ENCODE measurements around the gene CST4. TPM values are rescaled to one million over a fixed set of nuclear protein-coding genes. Genes with fewer than 3 reads are reported as not detected.

Gene CST4
- total and polyA plus RNA-seq, 2 donors = 0.80 to 9.9 TPM

DNA sequence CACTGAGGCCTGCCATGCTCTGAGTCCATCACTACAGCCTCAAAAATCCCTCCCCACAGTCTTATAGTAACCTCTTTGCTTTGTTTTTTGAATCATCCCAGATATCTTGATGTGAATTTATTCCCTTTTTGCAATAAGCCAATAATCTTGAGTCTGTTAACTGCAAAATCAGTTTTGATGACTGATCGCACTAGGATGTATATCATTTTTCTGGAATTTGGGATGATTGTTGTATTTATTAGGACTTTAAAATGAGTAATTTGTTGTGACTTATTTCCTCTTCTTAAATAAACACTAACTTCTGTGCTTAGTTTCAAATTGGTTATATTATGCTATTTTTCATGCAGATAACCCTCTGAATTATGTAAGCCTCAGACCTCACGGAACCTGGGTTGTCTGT lies 5.6 kb downstream of the CST4 start:
- no peak for DNase-seq (ENCODE audit: low read depth in 6 of 9, low spot score in 9 of 9)
- WGBS = 97% methylated on average over 2 of the region's 2 CpGs
- Histone ChIP-seq H3K27ac (ENCODE audit: low read depth in 1 of 2, low read length in 1 of 2) (no peak overlapping the region), H3K4me3 (ENCODE audit: low read length in 2 of 2) (no peak overlapping the region), H3K9me3 (ENCODE audit: control insufficient read depth in 2 of 2, insufficient read depth in 1 of 2, low read length in 1 of 2) (no peaks in the 10 kb centered on the region), H3K36me3 (ENCODE audit: control insufficient read depth in 2 of 2, insufficient read depth in 2 of 2, low read length in 1 of 2) (no peaks in the 10 kb centered on the region), H3K4me1 (ENCODE audit: control insufficient read depth in 2 of 2, insufficient read depth in 2 of 2, low read length in 2 of 2) (no peaks in the 10 kb centered on the region), H3K27me3 (ENCODE audit: control insufficient read depth in 2 of 2, insufficient read depth in 1 of 2, low read length in 1 of 2) (no peaks in the 10 kb centered on the region)

DNA sequence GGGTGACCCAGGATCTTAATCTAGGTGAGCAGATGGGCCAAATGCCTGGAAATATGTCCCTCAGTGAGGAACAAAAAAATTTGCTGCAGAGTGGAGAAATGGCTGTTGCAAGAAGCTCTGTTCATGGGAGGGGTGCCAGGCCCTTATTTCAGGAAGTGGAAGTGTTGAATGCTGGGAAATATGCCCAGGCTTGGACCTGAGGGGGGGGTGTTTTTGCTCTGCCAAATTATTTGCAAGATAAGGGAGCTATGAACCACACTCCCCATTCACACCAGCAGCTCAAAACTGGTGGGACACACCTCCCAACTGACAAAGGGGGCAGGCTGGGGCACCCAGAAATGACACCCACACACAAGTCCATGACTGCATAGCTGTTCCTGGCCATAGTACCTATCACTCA lies 8.7 kb downstream of the CST4 start:
- H3K4me3 ChIP-seq (ENCODE audit: low read length in 2 of 2) = no peak overlapping the region
- H3K27me3 ChIP-seq (ENCODE audit: control insufficient read depth in 2 of 2, insufficient read depth in 1 of 2, low read length in 1 of 2) = no peaks in the 10 kb centered on the region
- H3K36me3 ChIP-seq (ENCODE audit: control insufficient read depth in 2 of 2, insufficient read depth in 2 of 2, low read length in 1 of 2) = no peaks in the 10 kb centered on the region
- H3K4me1 ChIP-seq (ENCODE audit: control insufficient read depth in 2 of 2, insufficient read depth in 2 of 2, low read length in 2 of 2) = no peaks in the 10 kb centered on the region
- DNase-seq (ENCODE audit: low read depth in 6 of 9, low spot score in 9 of 9) = no peak
- H3K9me3 ChIP-seq (ENCODE audit: control insufficient read depth in 2 of 2, insufficient read depth in 1 of 2, low read length in 1 of 2) = no peaks in the 10 kb centered on the region
- no peak overlapping the region for H3K27ac ChIP-seq (ENCODE audit: low read depth in 1 of 2, low read length in 1 of 2)

DNA sequence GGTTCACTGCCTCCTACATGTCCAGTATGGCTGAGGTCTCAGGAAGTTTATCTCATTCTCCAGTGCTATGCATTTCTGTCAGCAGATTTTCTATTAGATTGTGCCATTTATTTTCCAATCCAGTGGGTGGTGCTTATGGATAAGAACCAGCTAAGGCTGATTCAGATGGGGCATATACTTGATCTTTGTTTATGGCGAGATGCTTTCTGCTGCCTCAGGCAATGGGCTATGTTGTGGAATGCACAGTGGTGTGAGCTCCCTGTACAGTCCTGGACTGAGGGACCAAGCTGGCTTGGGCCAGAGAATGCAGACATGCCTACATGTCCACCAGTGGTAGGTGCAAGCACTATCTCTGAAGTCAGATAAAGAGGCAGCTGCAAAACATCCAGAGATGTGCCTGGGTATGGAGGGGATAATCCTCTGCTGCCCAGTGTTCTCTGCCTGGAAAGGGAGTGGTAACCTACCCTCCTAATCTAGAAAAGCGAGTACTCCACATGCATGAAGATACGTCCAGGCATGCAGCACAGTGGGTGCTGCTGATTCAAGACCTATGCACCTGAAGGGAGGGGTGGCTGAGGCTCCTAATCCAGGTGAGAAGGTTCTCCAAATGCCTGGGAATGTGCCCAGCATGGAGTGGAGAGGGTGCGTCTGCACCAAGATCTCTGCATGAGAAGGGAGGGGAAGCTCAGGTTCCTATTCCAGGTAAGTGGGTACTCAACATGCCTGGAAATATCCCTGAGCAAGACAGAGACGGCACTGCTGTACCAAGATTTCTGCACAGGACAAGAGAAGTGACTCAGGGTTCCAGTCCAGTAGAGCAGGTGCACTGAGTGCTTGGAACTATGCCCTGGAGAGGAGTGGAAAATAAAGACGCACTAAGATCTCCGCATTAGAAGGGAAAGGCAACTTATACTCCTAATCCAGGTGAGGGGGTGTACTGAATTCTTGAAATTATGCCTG lies 9.4 kb downstream of the CST4 start:
- Histone ChIP-seq H3K27me3 (ENCODE audit: control insufficient read depth in 2 of 2, insufficient read depth in 1 of 2, low read length in 1 of 2) (no peaks in the 10 kb centered on the region), H3K9me3 (ENCODE audit: control insufficient read depth in 2 of 2, insufficient read depth in 1 of 2, low read length in 1 of 2) (no peaks in the 10 kb centered on the region), H3K4me3 (ENCODE audit: low read length in 2 of 2) (no peak overlapping the region), H3K27ac (ENCODE audit: low read depth in 1 of 2, low read length in 1 of 2) (no peak overlapping the region), H3K4me1 (ENCODE audit: control insufficient read depth in 2 of 2, insufficient read depth in 2 of 2, low read length in 2 of 2) (no peaks in the 10 kb centered on the region), H3K36me3 (ENCODE audit: control insufficient read depth in 2 of 2, insufficient read depth in 2 of 2, low read length in 1 of 2) (no peaks in the 10 kb centered on the region)
- WGBS = 96% methylated on average over 7 of the region's 7 CpGs
- DNase-seq (ENCODE audit: low read depth in 6 of 9, low spot score in 9 of 9) = no peak

DNA sequence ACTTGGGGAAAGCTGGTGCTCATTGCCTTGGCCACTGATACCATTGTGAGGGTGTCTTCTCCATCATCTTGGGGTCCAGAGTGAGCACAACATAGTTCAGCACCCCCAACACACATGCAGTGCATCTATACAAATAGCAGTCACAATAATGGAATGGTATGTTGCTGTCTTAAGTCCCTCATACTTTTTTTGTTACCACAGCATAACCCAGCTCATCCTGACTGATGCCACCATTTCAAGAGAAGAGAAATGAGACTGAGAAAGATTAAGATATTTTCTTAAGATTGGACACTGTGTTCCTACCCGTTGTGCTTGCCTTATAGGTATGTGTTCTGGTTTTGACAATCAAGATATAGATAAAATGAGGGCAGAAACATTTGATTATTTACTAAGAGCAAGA lies 15.6 kb downstream of the CST4 start:
- Histone ChIP-seq H3K4me1 (ENCODE audit: control insufficient read depth in 2 of 2, insufficient read depth in 2 of 2, low read length in 2 of 2) (no peaks in the 10 kb centered on the region), H3K27ac (ENCODE audit: low read depth in 1 of 2, low read length in 1 of 2) (no peak overlapping the region), H3K27me3 (ENCODE audit: control insufficient read depth in 2 of 2, insufficient read depth in 1 of 2, low read length in 1 of 2) (no peaks in the 10 kb centered on the region), H3K4me3 (ENCODE audit: low read length in 2 of 2) (no peak overlapping the region), H3K36me3 (ENCODE audit: control insufficient read depth in 2 of 2, insufficient read depth in 2 of 2, low read length in 1 of 2) (no peaks in the 10 kb centered on the region), H3K9me3 (ENCODE audit: control insufficient read depth in 2 of 2, insufficient read depth in 1 of 2, low read length in 1 of 2) (no peaks in the 10 kb centered on the region)
- WGBS = 88% methylated on average over 1 of the region's 1 CpG
- no peak for DNase-seq (ENCODE audit: low read depth in 6 of 9, low spot score in 9 of 9)

DNA sequence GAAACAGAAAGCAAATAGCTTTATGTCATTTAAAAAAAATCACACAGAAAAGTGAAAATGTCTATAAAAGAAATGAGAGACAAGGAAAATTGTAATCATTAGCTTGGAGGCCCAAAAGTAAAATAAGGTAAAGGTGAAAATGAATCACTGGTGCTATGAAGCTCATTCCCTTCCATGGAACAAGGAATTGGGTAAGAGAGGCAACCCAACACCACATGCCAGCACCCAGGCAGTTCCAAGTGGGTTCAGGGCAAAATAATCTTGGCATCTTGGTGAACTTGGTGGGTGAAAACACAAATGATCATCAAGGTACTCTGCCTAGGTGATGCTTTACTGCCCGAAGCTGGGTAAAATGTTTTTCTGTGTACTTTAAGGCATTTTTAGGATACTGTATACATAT lies 16.7 kb downstream of the CST4 start:
- Histone ChIP-seq H3K27ac (ENCODE audit: low read depth in 1 of 2, low read length in 1 of 2) (no peak overlapping the region), H3K27me3 (ENCODE audit: control insufficient read depth in 2 of 2, insufficient read depth in 1 of 2, low read length in 1 of 2) (no peaks in the 10 kb centered on the region), H3K36me3 (ENCODE audit: control insufficient read depth in 2 of 2, insufficient read depth in 2 of 2, low read length in 1 of 2) (no peaks in the 10 kb centered on the region), H3K4me1 (ENCODE audit: control insufficient read depth in 2 of 2, insufficient read depth in 2 of 2, low read length in 2 of 2) (no peaks in the 10 kb centered on the region), H3K4me3 (ENCODE audit: low read length in 2 of 2) (no peak overlapping the region), H3K9me3 (ENCODE audit: control insufficient read depth in 2 of 2, insufficient read depth in 1 of 2, low read length in 1 of 2) (no peaks in the 10 kb centered on the region)
- no peak for DNase-seq (ENCODE audit: low read depth in 6 of 9, low spot score in 9 of 9)
- 98% methylated on average over 1 of the region's 1 CpG for WGBS

DNA sequence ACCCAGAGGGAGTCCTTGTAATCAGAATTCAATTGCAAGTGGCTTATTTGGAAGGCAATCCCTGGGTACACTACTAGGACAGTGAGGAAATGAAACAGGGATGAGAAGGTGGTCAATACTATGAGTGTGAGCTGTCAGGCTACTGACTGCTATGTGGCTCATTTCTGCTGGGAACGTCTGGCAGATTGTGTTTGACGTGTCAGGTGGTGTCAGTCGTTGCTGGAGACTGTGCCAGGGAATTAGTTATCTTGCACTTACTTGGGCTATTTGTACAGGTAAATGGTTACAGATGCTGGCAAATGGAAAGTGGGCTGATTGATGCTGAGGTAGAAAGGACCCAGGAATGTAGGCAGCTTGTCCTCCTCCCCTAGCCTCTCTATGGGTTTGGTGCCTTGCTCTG lies 17.4 kb downstream of the CST4 start:
- Histone ChIP-seq H3K9me3 (ENCODE audit: control insufficient read depth in 2 of 2, insufficient read depth in 1 of 2, low read length in 1 of 2) (no peaks in the 10 kb centered on the region), H3K27me3 (ENCODE audit: control insufficient read depth in 2 of 2, insufficient read depth in 1 of 2, low read length in 1 of 2) (no peaks in the 10 kb centered on the region), H3K4me3 (ENCODE audit: low read length in 2 of 2) (no peak overlapping the region), H3K36me3 (ENCODE audit: control insufficient read depth in 2 of 2, insufficient read depth in 2 of 2, low read length in 1 of 2) (no peaks in the 10 kb centered on the region), H3K4me1 (ENCODE audit: control insufficient read depth in 2 of 2, insufficient read depth in 2 of 2, low read length in 2 of 2) (no peaks in the 10 kb centered on the region), H3K27ac (ENCODE audit: low read depth in 1 of 2, low read length in 1 of 2) (no peak overlapping the region)
- WGBS = 94% methylated on average over 3 of the region's 3 CpGs
- no peak for DNase-seq (ENCODE audit: low read depth in 6 of 9, low spot score in 9 of 9)

DNA sequence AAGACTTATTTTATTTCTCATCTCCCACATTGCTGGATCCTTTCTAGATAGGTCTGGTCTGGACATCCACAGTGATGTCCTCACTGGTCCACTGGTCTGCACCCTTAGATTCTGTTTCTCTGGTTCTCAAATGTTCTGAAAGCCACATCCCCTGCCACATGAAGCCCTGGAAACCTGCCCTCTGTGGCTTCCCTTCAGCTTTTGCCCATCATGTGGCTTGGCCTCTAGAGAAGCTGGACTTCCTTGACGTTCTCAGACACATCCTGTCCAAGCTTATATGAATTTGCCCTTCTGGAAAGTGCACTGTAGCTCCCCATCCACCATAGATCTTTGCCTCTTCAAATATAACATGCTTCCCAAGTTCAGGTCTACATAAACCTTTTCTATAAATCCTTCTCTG lies 18.5 kb downstream of the CST4 start:
- DNase-seq (ENCODE audit: low read depth in 6 of 9, low spot score in 9 of 9) = no peak
- Histone ChIP-seq H3K9me3 (ENCODE audit: control insufficient read depth in 2 of 2, insufficient read depth in 1 of 2, low read length in 1 of 2) (no peaks in the 10 kb centered on the region), H3K27me3 (ENCODE audit: control insufficient read depth in 2 of 2, insufficient read depth in 1 of 2, low read length in 1 of 2) (no peaks in the 10 kb centered on the region), H3K4me1 (ENCODE audit: control insufficient read depth in 2 of 2, insufficient read depth in 2 of 2, low read length in 2 of 2) (no peaks in the 10 kb centered on the region), H3K27ac (ENCODE audit: low read depth in 1 of 2, low read length in 1 of 2) (no peak overlapping the region), H3K36me3 (ENCODE audit: control insufficient read depth in 2 of 2, insufficient read depth in 2 of 2, low read length in 1 of 2) (no peaks in the 10 kb centered on the region), H3K4me3 (ENCODE audit: low read length in 2 of 2) (no peak overlapping the region)
- 29% methylated on average over 1 of the region's 1 CpG for WGBS

DNA sequence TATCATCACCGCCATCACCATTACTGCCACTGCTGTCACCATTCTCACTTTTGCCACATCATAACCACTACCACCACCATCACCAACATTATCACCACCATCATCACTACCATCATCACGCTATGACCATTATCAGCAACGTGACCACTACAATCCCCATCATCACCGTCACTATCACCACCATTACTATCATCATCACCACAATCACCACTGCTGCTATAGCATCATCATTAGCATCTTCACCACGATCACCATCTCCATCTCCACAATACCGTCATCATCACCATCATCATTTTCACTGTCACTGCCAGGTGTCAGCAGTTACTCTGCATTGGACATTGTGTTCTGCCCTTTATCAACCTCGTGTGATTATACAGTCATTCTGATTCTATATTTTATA lies 19.0 kb downstream of the CST4 start:
- H3K4me3 ChIP-seq (ENCODE audit: low read length in 2 of 2) = no peak overlapping the region
- no peaks in the 10 kb centered on the region for H3K36me3 ChIP-seq (ENCODE audit: control insufficient read depth in 2 of 2, insufficient read depth in 2 of 2, low read length in 1 of 2)
- no peaks in the 10 kb centered on the region for H3K4me1 ChIP-seq (ENCODE audit: control insufficient read depth in 2 of 2, insufficient read depth in 2 of 2, low read length in 2 of 2)
- no peak overlapping the region for H3K27ac ChIP-seq (ENCODE audit: low read depth in 1 of 2, low read length in 1 of 2)
- no peaks in the 10 kb centered on the region for H3K27me3 ChIP-seq (ENCODE audit: control insufficient read depth in 2 of 2, insufficient read depth in 1 of 2, low read length in 1 of 2)
- DNase-seq (ENCODE audit: low read depth in 6 of 9, low spot score in 9 of 9) = no peak
- H3K9me3 ChIP-seq (ENCODE audit: control insufficient read depth in 2 of 2, insufficient read depth in 1 of 2, low read length in 1 of 2) = no peaks in the 10 kb centered on the region
- 95% methylated on average over 7 of the region's 7 CpGs for WGBS

DNA sequence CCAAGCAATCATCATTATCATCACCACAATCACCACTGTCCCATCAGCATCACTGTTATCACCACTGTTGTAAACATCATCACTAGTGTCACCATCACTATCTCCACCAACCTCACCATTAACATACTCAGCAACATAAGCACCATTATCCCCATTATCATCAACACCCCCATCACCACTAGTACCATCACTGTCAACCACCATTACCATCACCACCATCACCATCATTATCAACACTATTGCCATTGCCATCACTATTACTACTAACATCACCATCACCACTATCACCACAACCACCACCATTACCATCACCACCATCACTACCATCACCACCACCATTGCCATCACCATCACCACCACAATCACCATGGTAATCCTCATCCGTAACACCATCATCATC lies 19.5 kb downstream of the CST4 start:
- no peaks in the 10 kb centered on the region for H3K9me3 ChIP-seq (ENCODE audit: control insufficient read depth in 2 of 2, insufficient read depth in 1 of 2, low read length in 1 of 2)
- 100% methylated on average over 1 of the region's 1 CpG for WGBS
- H3K4me3 ChIP-seq (ENCODE audit: low read length in 2 of 2) = no peak overlapping the region
- no peak for DNase-seq (ENCODE audit: low read depth in 6 of 9, low spot score in 9 of 9)
- no peak overlapping the region for H3K27ac ChIP-seq (ENCODE audit: low read depth in 1 of 2, low read length in 1 of 2)
- no peaks in the 10 kb centered on the region for H3K4me1 ChIP-seq (ENCODE audit: control insufficient read depth in 2 of 2, insufficient read depth in 2 of 2, low read length in 2 of 2)
- H3K27me3 ChIP-seq (ENCODE audit: control insufficient read depth in 2 of 2, insufficient read depth in 1 of 2, low read length in 1 of 2) = no peaks in the 10 kb centered on the region
- no peaks in the 10 kb centered on the region for H3K36me3 ChIP-seq (ENCODE audit: control insufficient read depth in 2 of 2, insufficient read depth in 2 of 2, low read length in 1 of 2)

All from thymus (tissue), 11 donors.